Ishikawa (cell line): Measurements from ENCODE around the gene KPNA1.

Experiments
- CREB1 ChIP-seq: IDR thresholded peaks from 2 replicates; pipeline ENCODE4 v1.6.1; 2012; ENCODE audit warnings: low read depth
- EGR1 ChIP-seq: IDR thresholded peaks from 2 replicates; pipeline ENCODE4 v1.6.1; 2012
- MAX ChIP-seq: IDR thresholded peaks from 2 replicates; pipeline ENCODE4 v1.6.1; 2012
- NFIC ChIP-seq: IDR thresholded peaks from 2 replicates; pipeline ENCODE4 v1.6.1; 2012
- ZBTB7A ChIP-seq: IDR thresholded peaks from 2 replicates; pipeline ENCODE4 v1.6.1; 2012; ENCODE audit warnings: low read depth

- no peak for TF ChIP-seq CREB1
- TF ChIP-seq MAX: no peak
- no peak for TF ChIP-seq ZBTB7A
- TF ChIP-seq EGR1: no peak
- TF ChIP-seq NFIC: no peak
Observed at GRCh38 chr3:122410111-122410510, 104.6 kb downstream of the KPNA1 start.
